ENCODE measurements around the gene DPEP3.

Gene DPEP3

GRCh38 chr16:67966549-67967182, 13.6 kb downstream of the DPEP3 start:
- no peak for DNase-seq

- DNase-seq = no peak
These were observed 14.4 kb downstream of the DPEP3 start for GRCh38 chr16:67965668-67966548.

- no peak for DNase-seq
These were observed 15.7 kb downstream of the DPEP3 start for GRCh38 chr16:67964477-67965131.

- no peak for DNase-seq
These were observed 16.5 kb downstream of the DPEP3 start for GRCh38 chr16:67963662-67964321.

- no peak for DNase-seq
These were observed 17.0 kb downstream of the DPEP3 start for GRCh38 chr16:67963292-67963661.

GRCh38 chr16:67962135-67962534, 18.2 kb downstream of the DPEP3 start:
- no peak for DNase-seq

GRCh38 chr16:67961551-67961957, 18.7 kb downstream of the DPEP3 start:
- DNase-seq = no peak

GRCh38 chr16:67959536-67960329, 20.6 kb downstream of the DPEP3 start:
- no peak for DNase-seq

GRCh38 chr16:67957622-67958021, 22.7 kb downstream of the DPEP3 start:
- DNase-seq = no peak

- no peak for DNase-seq
These were observed 25.7 kb downstream of the DPEP3 start for GRCh38 chr16:67954421-67955196.

- no peak for DNase-seq
These were observed 26.5 kb downstream of the DPEP3 start for GRCh38 chr16:67953641-67954375.

GRCh38 chr16:67951485-67951884, 28.8 kb downstream of the DPEP3 start:
- no peak for DNase-seq

GRCh38 chr16:67950335-67950843, 29.9 kb downstream of the DPEP3 start:
- no peak for DNase-seq

- DNase-seq = no peak
These were observed 30.7 kb downstream of the DPEP3 start for GRCh38 chr16:67949645-67950044.

GRCh38 chr16:67948015-67948414, 32.3 kb downstream of the DPEP3 start:
- DNase-seq = no peak

- no peak for DNase-seq
These were observed 33.2 kb downstream of the DPEP3 start for GRCh38 chr16:67946966-67947558.

GRCh38 chr16:67946128-67946569, 34.1 kb downstream of the DPEP3 start:
- DNase-seq = no peak

GRCh38 chr16:67945392-67945933, 34.8 kb downstream of the DPEP3 start:
- no peak for DNase-seq

GRCh38 chr16:67944690-67945391, 35.5 kb downstream of the DPEP3 start:
- DNase-seq = no peak
